Naive thymus-derived CD8-positive, alpha-beta T cell (primary cell): Measurements from ENCODE around the gene RNASE11. TPM values are rescaled to one million over a fixed set of nuclear protein-coding genes. Genes with fewer than 3 reads are reported as not detected.

Experiments
- ATAC-seq, 2 donors: fragments of 150-1000 bp; cut with Tn5 transposase in 1 of 2; sonication (Bioruptor Pico), chemical (Tn5 transposase) in 1 of 2; 1 replicate in 1 of 2; 2 replicates in 1 of 2; pipeline ENCODE4 v1.10.0; 2021; ENCODE audit warnings: mild to moderate bottlenecking in 2 of 2, moderate library complexity in 2 of 2
- POLR2A ChIA-PET: fragments of 350-600 bp; sonication (Branson Sonifier 250); formaldehyde crosslinking; loops from one replicate; lab custom pipeline; 2021; ENCODE audit warnings: antibody characterized with exemption; lab: Charles Lee
- DNase-seq, 10 donors: peaks; one replicate each; pipeline versions ENCODE4 v3.0.0 to v3.0.0-alpha.2; 2020 to 2022
- H3K27ac Mint-ChIP-seq, 10 donors: one replicate each; pipeline ENCODE4 v1.8.0; 2020 to 2022; ENCODE audit warnings: mild to moderate bottlenecking in 10 of 10, mixed read lengths in 10 of 10, moderate library complexity in 4 of 10, inconsistent platforms in 1 of 10
- H3K27me3 Mint-ChIP-seq, 5 donors: one replicate each; pipeline ENCODE4 v1.8.0; 2021 to 2022; ENCODE audit warnings: mixed read lengths in 5 of 5
- H3K36me3 Mint-ChIP-seq, 3 donors: one replicate each; pipeline ENCODE4 v1.8.0; 2020 to 2022; ENCODE audit warnings: mixed read lengths in 3 of 3, mild to moderate bottlenecking in 2 of 3, inconsistent platforms in 1 of 3
- H3K4me1 Mint-ChIP-seq, 4 donors: one replicate each; pipeline ENCODE4 v1.8.0; 2021 to 2022; ENCODE audit warnings: mixed read lengths in 4 of 4
- H3K4me3 Mint-ChIP-seq, 10 donors: one replicate each; pipeline ENCODE4 v1.8.0; 2020 to 2022; ENCODE audit warnings: mild to moderate bottlenecking in 10 of 10, mixed read lengths in 10 of 10, moderate library complexity in 6 of 10, inconsistent platforms in 1 of 10
- H3K9me3 Mint-ChIP-seq, 9 donors: one replicate each; pipeline ENCODE4 v1.8.0; 2020 to 2022; ENCODE audit warnings: mixed read lengths in 9 of 9, mild to moderate bottlenecking in 3 of 9, inconsistent platforms in 1 of 9, moderate library complexity in 1 of 9
- polyA plus RNA-seq, 3 donors: library from polyadenylated mRNA; unstranded; fragments of 300-500 nt; fragmentation: Illumina TruSeq; gene quantifications; one replicate each; pipeline ENCODE4 v1.2.3, GENCODE V29; 2021
- total RNA-seq, 8 experiments: library from RNA in 2 of 8; stranded (reverse) in 2 of 8; gene quantifications; one replicate each; pipeline ENCODE4 v1.2.3 and lab custom pipeline; 2021 to 2026

Gene RNASE11
- total RNA-seq: not detected
- not detected for polyA plus RNA-seq
- 0 reads per million in 6 experiments for total RNA-seq (lab: John Stamatoyannopoulos, UW)

- ATAC-seq (no peak), DNase-seq (no peak)
- Mint-ChIP-seq H3K4me1 (peaks cover 0 to 2% (median under 1%) of the 10 kb centered on the region in 4 donors), H3K9me3 (peaks cover 0 to 12% (median 3%) of the 10 kb centered on the region in 9 donors), H3K4me3 (no peak within 1 kb of the TSS), H3K27ac (peak within 1 kb of the TSS in 1 of 10 donors; percentile 33), H3K36me3 (peaks cover 0 to 7% (median 4%) of the 10 kb centered on the region in 3 donors), H3K27me3 (peaks cover 0 to 19% (median 6%) of the 10 kb centered on the region in 5 donors)
- POLR2A ChIA-PET: interaction anchor here (0.6 kb wide), 1 partner anchor 183 kb away, joined by 5 read pairs; no protein-coding TSS in a partner anchor
Measured at GRCh38 chr14:20587489-20588154, at the start of gene RNASE11. Gene RNASE11, minus strand, starts transcription at chr14:20588001.

GRCh38 chr14:20632831-20633691 lies 45.3 kb upstream of the RNASE11 start:
- Mint-ChIP-seq H3K4me3 (peak overlapping the region; percentile 79 to 93 (median 87)), H3K27ac (peak overlapping the region; percentile 25 to 98 (median 77)), H3K9me3 (peaks cover 0 to 9% (median 2%) of the 10 kb centered on the region in 9 donors), H3K36me3 (no peaks in the 10 kb centered on the region), H3K27me3 (peaks cover 0 to 46% (median 3%) of the 10 kb centered on the region in 5 donors), H3K4me1 (peaks cover 26 to 53% (median 49%) of the 10 kb centered on the region in 4 donors)
- DNase-seq (peak in 8 of 10 donors; percentile 44 to 80 (median 62)), ATAC-seq (peak; percentile 60 to 70)
- POLR2A ChIA-PET: interaction anchor here (0.9 to 3.1 kb wide), 3 partner anchors 19 to 290 kb away, joined by 3 to 20 read pairs (median 3); partner anchors contain the start of gene PARP2

- H3K36me3 Mint-ChIP-seq: no peaks in the 10 kb centered on the region
- peaks cover 0 to 52% (median 3%) of the 10 kb centered on the region in 5 donors for H3K27me3 Mint-ChIP-seq
- H3K27ac Mint-ChIP-seq: peak overlapping the region; percentile 25 to 98 (median 77)
- peak in 1 of 10 donors; percentile 31 for DNase-seq
- POLR2A ChIA-PET: interaction anchor here (0.9 to 3.3 kb wide), 4 partner anchors 19 to 290 kb away, joined by 3 to 36 read pairs (median 12); partner anchors contain the start of gene PARP2
- H3K4me1 Mint-ChIP-seq: peaks cover 28 to 59% (median 55%) of the 10 kb centered on the region in 4 donors
- peaks cover 0 to 9% (median 2%) of the 10 kb centered on the region in 9 donors for H3K9me3 Mint-ChIP-seq
- ATAC-seq: peak; percentile 1 to 24
- peak overlapping the region; percentile 79 to 93 (median 87) for H3K4me3 Mint-ChIP-seq
Measured at GRCh38 chr14:20632448-20632830, 44.6 kb upstream of the RNASE11 start.

- ATAC-seq: peak in 1 of 2 donors; percentile 8
- Mint-ChIP-seq H3K27ac (peak overlapping the region in 7 of 10 donors; percentile 21 to 98 (median 49)), H3K4me3 (peak overlapping the region; percentile 79 to 93 (median 87)), H3K27me3 (peaks cover 0 to 54% (median 3%) of the 10 kb centered on the region in 5 donors), H3K4me1 (peaks cover 29 to 64% (median 59%) of the 10 kb centered on the region in 4 donors), H3K9me3 (peaks cover 0 to 9% (median 2%) of the 10 kb centered on the region in 9 donors), H3K36me3 (no peaks in the 10 kb centered on the region)
- no peak for DNase-seq
- POLR2A ChIA-PET: interaction anchor here (0.9 to 3.3 kb wide), 4 partner anchors 18 to 289 kb away, joined by 3 to 36 read pairs (median 12); partner anchors contain the start of gene PARP2
Measured at GRCh38 chr14:20631880-20632389, 44.1 kb upstream of the RNASE11 start.

- peaks cover 34 to 70% (median 66%) of the 10 kb centered on the region in 4 donors for H3K4me1 Mint-ChIP-seq
- ATAC-seq: peak; percentile 16 to 38
- peak overlapping the region; percentile 79 to 93 (median 87) for H3K4me3 Mint-ChIP-seq
- peak in 9 of 10 donors; percentile 24 to 76 (median 67) for DNase-seq
- peaks cover 0 to 9% (median 2%) of the 10 kb centered on the region in 9 donors for H3K9me3 Mint-ChIP-seq
- POLR2A ChIA-PET: interaction anchor here (1.0 to 3.3 kb wide), 3 partner anchors 9 to 51 kb away, joined by 3 to 36 read pairs (median 20); no protein-coding TSS in a partner anchor
- H3K36me3 Mint-ChIP-seq: no peaks in the 10 kb centered on the region
- peaks cover 0 to 48% (median 3%) of the 10 kb centered on the region in 5 donors for H3K27me3 Mint-ChIP-seq
- peak overlapping the region; percentile 4 to 98 (median 77) for H3K27ac Mint-ChIP-seq
Measured at GRCh38 chr14:20631023-20631879, 43.5 kb upstream of the RNASE11 start.

- DNase-seq: peak in 5 of 10 donors; percentile 39 to 60 (median 53)
- ATAC-seq: peak; percentile 35 to 43
- Mint-ChIP-seq H3K4me3 (peak overlapping the region; percentile 79 to 93 (median 86)), H3K4me1 (peaks cover 35 to 78% (median 72%) of the 10 kb centered on the region in 4 donors), H3K36me3 (no peaks in the 10 kb centered on the region), H3K27ac (peak overlapping the region; percentile 33 to 98 (median 77)), H3K9me3 (peaks cover 0 to 13% (median 2%) of the 10 kb centered on the region in 9 donors), H3K27me3 (peaks cover 0 to 46% (median under 1%) of the 10 kb centered on the region in 5 donors)
- POLR2A ChIA-PET: interaction anchor here (1.0 to 3.3 kb wide), 3 partner anchors 8 to 52 kb away, joined by 3 to 36 read pairs (median 20); no protein-coding TSS in a partner anchor
Measured at GRCh38 chr14:20630340-20631022, 42.7 kb upstream of the RNASE11 start.

GRCh38 chr14:20628063-20628854 lies 40.5 kb upstream of the RNASE11 start:
- Mint-ChIP-seq H3K4me3 (peak overlapping the region in 6 of 10 donors; percentile 1 to 28 (median 12)), H3K4me1 (peaks cover 49 to 89% (median 84%) of the 10 kb centered on the region in 4 donors), H3K9me3 (peaks cover 0 to 9% (median 0%) of the 10 kb centered on the region in 9 donors), H3K36me3 (peaks cover 0 to 2% (median 0%) of the 10 kb centered on the region in 3 donors), H3K27ac (peak overlapping the region in 1 of 10 donors; percentile 3), H3K27me3 (peaks cover 0 to 41% (median 0%) of the 10 kb centered on the region in 5 donors)
- ATAC-seq: no peak
- no peak for DNase-seq
- POLR2A ChIA-PET: interaction anchor here (1.0 kb wide), 1 partner anchor 14 kb away, joined by 3 read pairs; no protein-coding TSS in a partner anchor

- no peak for ATAC-seq
- POLR2A ChIA-PET: interaction anchor here (0.6 to 1.0 kb wide), 2 partner anchors 14 to 54 kb away, joined by 3 read pairs; no protein-coding TSS in a partner anchor
- DNase-seq: no peak
- H3K4me3 Mint-ChIP-seq: peak overlapping the region in 5 of 10 donors; percentile 12 to 68 (median 16)
- peaks cover 0 to 37% (median 0%) of the 10 kb centered on the region in 5 donors for H3K27me3 Mint-ChIP-seq
- peaks cover 0 to 9% (median 0%) of the 10 kb centered on the region in 9 donors for H3K9me3 Mint-ChIP-seq
- peak overlapping the region in 3 of 10 donors; percentile 3 to 18 (median 12) for H3K27ac Mint-ChIP-seq
- peaks cover 0 to 2% (median 0%) of the 10 kb centered on the region in 3 donors for H3K36me3 Mint-ChIP-seq
- H3K4me1 Mint-ChIP-seq: peaks cover 50 to 89% (median 84%) of the 10 kb centered on the region in 4 donors
Measured at GRCh38 chr14:20627346-20628027, 39.7 kb upstream of the RNASE11 start.

- peaks cover 50 to 85% (median 80%) of the 10 kb centered on the region in 4 donors for H3K4me1 Mint-ChIP-seq
- H3K9me3 Mint-ChIP-seq: peaks cover 0 to 9% (median 0%) of the 10 kb centered on the region in 9 donors
- DNase-seq (no peak), ATAC-seq (peak in 1 of 2 donors; percentile 12)
- peak overlapping the region; percentile 40 to 93 (median 86) for H3K4me3 Mint-ChIP-seq
- POLR2A ChIA-PET: interaction anchor here (1.1 to 1.3 kb wide), 3 partner anchors 13 to 55 kb away, joined by 3 to 6 read pairs (median 4); no protein-coding TSS in a partner anchor
- H3K27me3 Mint-ChIP-seq: peaks cover 0 to 39% (median 0%) of the 10 kb centered on the region in 5 donors
- peak overlapping the region in 3 of 10 donors; percentile 22 to 40 (median 36) for H3K27ac Mint-ChIP-seq
- H3K36me3 Mint-ChIP-seq: peaks cover 0 to 2% (median 0%) of the 10 kb centered on the region in 3 donors
Measured at GRCh38 chr14:20626274-20626673, 38.5 kb upstream of the RNASE11 start.
